ENCODE measurements around the gene SMG5.
"Not testable (repeated sequence)": the region's sequence is repeated elsewhere in the genome, so short reads cannot be mapped to it uniquely, and the experiment has no call there.

SMG5 gene

GRCh38 chr1:156282479-156283222 lies at the start of gene SMG5:
Gene SMG5 (minus strand): TSS chr1:156282825. CDS start chr1:156282680, 145 bp downstream.
- peak; percentile 95 for DNase-seq

GRCh38 chr1:156323179-156323578 lies 40.6 kb upstream of the SMG5 start:
- not testable (repeated sequence) for DNase-seq

GRCh38 chr1:156320560-156320959 lies 37.9 kb upstream of the SMG5 start:
- no peak for DNase-seq

- peak; percentile 46 to 51 for DNase-seq
Measured at GRCh38 chr1:156319664-156320063, 37.0 kb upstream of the SMG5 start.

- no peak for DNase-seq
Measured at GRCh38 chr1:156316909-156317308, 34.3 kb upstream of the SMG5 start.

- peak; percentile 44 to 70 for DNase-seq
Measured at GRCh38 chr1:156310962-156311361, 28.3 kb upstream of the SMG5 start.

- DNase-seq, result no peak
Measured at GRCh38 chr1:156308078-156308477, 25.5 kb upstream of the SMG5 start.

GRCh38 chr1:156305215-156305614 lies 22.6 kb upstream of the SMG5 start:
- no peak for DNase-seq

GRCh38 chr1:156303241-156303640 lies 20.6 kb upstream of the SMG5 start:
- DNase-seq, result no peak

GRCh38 chr1:156298852-156299357 lies 16.3 kb upstream of the SMG5 start, which contains the start of gene VHLL:
Gene VHLL (minus strand): TSS chr1:156299307. CDS start chr1:156299189, 118 bp downstream.
- no peak for DNase-seq

- DNase-seq, result peak; percentile 53 to 76
Measured at GRCh38 chr1:156295391-156295947, 12.8 kb upstream of the SMG5 start, which contains the start of gene GLMP. Gene GLMP (minus strand): TSS chr1:156295679. CDS start chr1:156295645, 34 bp downstream.

- no peak for DNase-seq
Measured at GRCh38 chr1:156293895-156294294, 11.3 kb upstream of the SMG5 start.

GRCh38 chr1:156293098-156293434 lies 10.4 kb upstream of the SMG5 start:
- no peak for DNase-seq

- DNase-seq, result no peak
Measured at GRCh38 chr1:156291226-156292061, 8.8 kb upstream of the SMG5 start.

GRCh38 chr1:156289857-156290256 lies 7.2 kb upstream of the SMG5 start:
- DNase-seq, result no peak

GRCh38 chr1:156286061-156286460 lies 3.4 kb upstream of the SMG5 start:
- no peak for DNase-seq

GRCh38 chr1:156285437-156285836 lies 2.8 kb upstream of the SMG5 start:
- DNase-seq, result no peak

GRCh38 chr1:156284757-156285156 lies 2.1 kb upstream of the SMG5 start:
- no peak for DNase-seq

GRCh38 chr1:156284112-156284511 lies 1.5 kb upstream of the SMG5 start, which contains the start of gene TMEM79:
Gene TMEM79 (plus strand): TSS chr1:156284325. CDS start chr1:156285227, 902 bp downstream.
- DNase-seq, result no peak

- no peak for DNase-seq
Measured at GRCh38 chr1:156283521-156283920, 896 bp upstream of the SMG5 start.

GRCh38 chr1:156281693-156282478 lies 739 bp downstream of the SMG5 start:
- peak; percentile 31 to 37 for DNase-seq

GRCh38 chr1:156281281-156281680 lies 1.3 kb downstream of the SMG5 start:
- DNase-seq, result peak; percentile 75 to 84

All from Kasumi-1 (cell line).